ENCODE measurements around the gene PITPNM3.

PITPNM3 gene

DNA sequence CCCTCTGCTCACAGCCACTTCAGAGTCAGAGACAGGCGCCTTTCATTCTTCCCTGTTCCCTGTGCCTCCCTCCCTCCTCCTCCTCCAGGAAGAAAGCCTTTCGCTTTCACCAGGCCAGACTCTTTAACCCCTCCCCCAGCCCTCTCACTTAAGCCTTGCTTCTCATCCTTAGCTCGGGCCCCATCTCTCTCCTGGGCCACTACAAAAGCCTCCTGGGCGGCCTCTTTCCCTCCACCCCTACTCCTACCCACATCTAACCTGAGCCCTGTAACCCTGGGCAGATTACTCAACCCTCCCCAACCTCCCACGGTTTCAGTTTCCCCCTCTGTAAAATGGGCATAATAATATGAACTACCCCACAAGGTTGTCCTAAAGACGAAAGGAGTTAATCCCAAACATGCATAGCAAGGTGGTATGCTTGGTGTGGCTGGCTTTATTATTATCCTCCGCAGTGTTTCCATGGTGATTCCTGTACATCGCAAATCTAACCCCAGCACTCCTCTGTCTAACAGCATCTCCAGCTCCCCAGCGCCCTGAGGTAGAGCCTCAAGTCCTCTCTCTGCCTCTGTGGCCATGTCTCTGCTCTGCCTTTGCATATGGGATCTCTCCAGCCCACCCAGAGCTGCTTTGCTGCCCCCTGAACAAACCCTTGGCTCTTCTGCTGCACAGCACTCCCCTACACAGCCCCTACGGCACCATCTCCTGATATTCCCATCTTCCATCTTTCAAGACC, 94.4 kb downstream of the PITPNM3 start:
- TF ChIP-seq EZH2 (IDR thresholded peaks at IDR 0.05) (no peak), FOXP2 (optimal IDR thresholded peaks at IDR 0.05; ENCODE audit: control extremely low read depth, extremely low read length, insufficient read depth) (no peak), POLR2AphosphoS5 (IDR thresholded peaks at IDR 0.05; ENCODE audit: borderline replicate concordance, low read depth, low read length) (no peak)
- Histone ChIP-seq H3K36me3 (ENCODE audit: insufficient read depth, low read length) (no peaks in the 10 kb centered on the region), H3K9me3 (ENCODE audit: low read depth, low read length) (no peaks in the 10 kb centered on the region), H3K27ac (no peak overlapping the region), H3K4me3 (no peak overlapping the region), H3K9ac (ENCODE audit: insufficient read length) (no peak overlapping the region)
- DNase-seq (ENCODE audit: low read depth, low spot score) = no peak

DNA sequence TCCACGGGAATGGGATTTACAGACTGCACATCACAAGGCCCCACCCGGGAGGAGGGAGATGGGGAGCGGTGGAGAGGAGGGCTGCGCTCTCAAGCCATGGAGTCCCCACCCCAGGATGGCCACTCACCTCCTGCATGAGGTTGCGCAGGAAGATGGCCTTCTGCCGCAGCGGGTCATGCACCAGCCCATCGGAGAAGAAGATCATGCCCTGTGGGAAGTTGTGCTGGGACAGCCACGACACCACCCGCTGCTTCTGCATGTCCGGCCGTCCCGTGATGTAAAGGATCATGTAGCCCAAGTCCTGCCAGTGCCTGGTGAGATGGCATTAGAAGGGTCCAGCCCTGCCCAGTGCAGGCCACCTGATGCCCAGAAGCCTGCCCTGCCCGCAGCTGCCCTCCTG, 95.1 kb downstream of the PITPNM3 start:
- Histone ChIP-seq H3K27ac (no peak overlapping the region), H3K9me3 (ENCODE audit: low read depth, low read length) (no peaks in the 10 kb centered on the region), H3K36me3 (ENCODE audit: insufficient read depth, low read length) (no peaks in the 10 kb centered on the region), H3K4me3 (no peak overlapping the region), H3K9ac (ENCODE audit: insufficient read length) (no peak overlapping the region)
- no peak for TF ChIP-seq FOXP2 (optimal IDR thresholded peaks at IDR 0.05; ENCODE audit: control extremely low read depth, extremely low read length, insufficient read depth)
- TF ChIP-seq POLR2AphosphoS5 (IDR thresholded peaks at IDR 0.05; ENCODE audit: borderline replicate concordance, low read depth, low read length) = no peak
- TF ChIP-seq EZH2 (IDR thresholded peaks at IDR 0.05) = no peak
- no peak for DNase-seq (ENCODE audit: low read depth, low spot score)

DNA sequence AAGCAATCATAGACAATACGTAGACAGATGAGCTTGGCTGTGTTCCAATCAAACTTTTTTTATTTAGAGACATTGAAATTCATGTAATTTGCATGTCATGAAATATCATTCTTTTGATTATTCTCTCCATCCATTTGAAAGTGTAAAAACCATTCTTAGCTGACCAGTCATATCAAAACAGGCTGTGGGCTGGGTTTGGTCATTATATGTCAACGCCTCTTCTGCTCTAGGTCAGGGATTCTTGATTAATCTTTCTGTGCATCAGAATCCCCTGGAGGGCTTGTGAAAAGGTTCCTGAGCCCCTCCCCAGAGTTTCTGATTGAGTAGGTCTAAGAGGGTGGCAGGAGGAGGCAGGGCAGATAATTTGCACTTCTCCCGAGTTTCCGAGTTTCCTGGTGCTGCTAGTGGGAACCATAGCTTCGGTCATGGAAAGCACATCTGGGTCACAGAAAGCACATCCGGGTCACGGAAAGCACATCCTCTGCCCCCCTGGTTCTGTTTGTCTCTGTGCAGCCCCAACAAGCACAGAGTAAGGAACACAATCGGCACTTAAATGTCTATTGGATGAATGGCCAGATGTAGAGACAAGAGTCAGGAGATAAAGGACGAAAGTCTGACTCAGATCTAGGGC, 95.7 kb downstream of the PITPNM3 start:
- no peak overlapping the region for H3K9ac ChIP-seq (ENCODE audit: insufficient read length)
- H3K9me3 ChIP-seq (ENCODE audit: low read depth, low read length) = no peaks in the 10 kb centered on the region
- no peak for DNase-seq (ENCODE audit: low read depth, low spot score)
- H3K27ac ChIP-seq = no peak overlapping the region
- no peak for TF ChIP-seq EZH2 (IDR thresholded peaks at IDR 0.05)
- no peak for TF ChIP-seq POLR2AphosphoS5 (IDR thresholded peaks at IDR 0.05; ENCODE audit: borderline replicate concordance, low read depth, low read length)
- no peak for TF ChIP-seq FOXP2 (optimal IDR thresholded peaks at IDR 0.05; ENCODE audit: control extremely low read depth, extremely low read length, insufficient read depth)
- no peak overlapping the region for H3K4me3 ChIP-seq
- no peaks in the 10 kb centered on the region for H3K36me3 ChIP-seq (ENCODE audit: insufficient read depth, low read length)

DNA sequence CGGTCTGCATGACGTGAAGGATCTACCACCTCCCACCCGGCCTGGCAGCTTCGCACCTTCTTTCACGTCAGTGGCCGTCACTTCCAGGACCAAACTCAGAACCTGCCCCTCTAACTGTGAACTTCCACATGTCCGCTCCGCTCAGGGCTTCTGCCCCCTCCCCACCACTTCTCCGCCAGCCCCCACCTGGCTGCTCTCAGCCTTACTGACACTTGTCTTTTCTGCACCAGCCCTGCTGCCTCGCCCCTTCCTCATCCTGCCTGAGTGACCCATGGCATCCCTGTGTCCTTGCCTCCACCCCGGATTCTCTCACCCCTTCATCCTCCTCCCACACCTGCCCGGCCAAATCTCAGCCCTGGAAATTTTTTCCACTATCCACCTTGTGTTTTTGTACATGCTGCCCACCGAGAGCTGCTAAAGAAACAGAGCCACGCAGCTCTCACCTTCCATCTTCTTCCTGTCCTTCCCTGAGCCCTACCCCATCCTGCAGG, 97.8 kb downstream of the PITPNM3 start:
- DNase-seq (ENCODE audit: low read depth, low spot score) = no peak
- Histone ChIP-seq H3K36me3 (ENCODE audit: insufficient read depth, low read length) (no peaks in the 10 kb centered on the region), H3K9ac (ENCODE audit: insufficient read length) (no peak overlapping the region), H3K9me3 (ENCODE audit: low read depth, low read length) (no peaks in the 10 kb centered on the region), H3K4me3 (no peak overlapping the region), H3K27ac (no peak overlapping the region)
- TF ChIP-seq POLR2AphosphoS5 (IDR thresholded peaks at IDR 0.05; ENCODE audit: borderline replicate concordance, low read depth, low read length) (no peak), EZH2 (IDR thresholded peaks at IDR 0.05) (no peak), FOXP2 (optimal IDR thresholded peaks at IDR 0.05; ENCODE audit: control extremely low read depth, extremely low read length, insufficient read depth) (no peak)

DNA sequence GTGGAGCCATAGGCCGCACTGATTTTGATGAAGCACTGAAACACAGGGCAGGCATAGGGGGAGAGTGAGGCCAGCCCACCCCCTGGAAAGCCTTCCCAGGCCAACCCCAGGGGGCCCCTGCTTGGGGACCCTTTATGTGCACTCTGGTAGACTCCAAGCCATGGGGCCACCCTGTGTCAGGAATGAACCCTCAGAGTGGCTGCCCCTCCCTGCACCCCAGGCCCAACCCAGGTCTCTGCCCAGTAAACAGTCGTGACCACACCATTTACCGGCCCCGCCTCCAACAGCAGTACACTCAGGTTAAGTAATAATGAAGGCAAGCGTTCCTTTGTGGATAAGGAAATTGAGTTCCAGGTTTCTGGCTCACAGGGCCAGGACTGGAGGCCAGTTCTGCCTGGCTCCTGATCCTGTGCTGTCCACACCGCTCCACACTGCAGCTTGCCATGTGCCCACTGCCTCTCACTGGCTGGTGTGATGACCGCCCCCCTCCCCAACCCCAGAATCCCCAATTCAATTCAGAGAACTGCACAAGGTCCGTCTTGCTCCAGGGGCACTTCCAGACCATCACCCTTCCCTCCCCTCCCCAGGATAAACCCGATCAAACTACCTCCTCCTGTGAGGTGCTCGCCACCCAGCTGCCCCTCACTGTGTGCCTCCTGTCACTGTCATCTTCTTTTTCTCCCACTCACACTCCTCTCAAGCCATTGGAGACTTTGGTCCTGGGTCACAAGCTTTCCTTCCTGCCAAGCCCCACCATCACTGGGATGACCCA, 98.5 kb downstream of the PITPNM3 start:
- Histone ChIP-seq H3K36me3 (ENCODE audit: insufficient read depth, low read length) (no peaks in the 10 kb centered on the region), H3K27ac (no peak overlapping the region), H3K9me3 (ENCODE audit: low read depth, low read length) (no peaks in the 10 kb centered on the region), H3K9ac (ENCODE audit: insufficient read length) (no peak overlapping the region), H3K4me3 (no peak overlapping the region)
- no peak for DNase-seq (ENCODE audit: low read depth, low spot score)
- no peak for TF ChIP-seq FOXP2 (optimal IDR thresholded peaks at IDR 0.05; ENCODE audit: control extremely low read depth, extremely low read length, insufficient read depth)
- no peak for TF ChIP-seq EZH2 (IDR thresholded peaks at IDR 0.05)
- TF ChIP-seq POLR2AphosphoS5 (IDR thresholded peaks at IDR 0.05; ENCODE audit: borderline replicate concordance, low read depth, low read length) = no peak

DNA sequence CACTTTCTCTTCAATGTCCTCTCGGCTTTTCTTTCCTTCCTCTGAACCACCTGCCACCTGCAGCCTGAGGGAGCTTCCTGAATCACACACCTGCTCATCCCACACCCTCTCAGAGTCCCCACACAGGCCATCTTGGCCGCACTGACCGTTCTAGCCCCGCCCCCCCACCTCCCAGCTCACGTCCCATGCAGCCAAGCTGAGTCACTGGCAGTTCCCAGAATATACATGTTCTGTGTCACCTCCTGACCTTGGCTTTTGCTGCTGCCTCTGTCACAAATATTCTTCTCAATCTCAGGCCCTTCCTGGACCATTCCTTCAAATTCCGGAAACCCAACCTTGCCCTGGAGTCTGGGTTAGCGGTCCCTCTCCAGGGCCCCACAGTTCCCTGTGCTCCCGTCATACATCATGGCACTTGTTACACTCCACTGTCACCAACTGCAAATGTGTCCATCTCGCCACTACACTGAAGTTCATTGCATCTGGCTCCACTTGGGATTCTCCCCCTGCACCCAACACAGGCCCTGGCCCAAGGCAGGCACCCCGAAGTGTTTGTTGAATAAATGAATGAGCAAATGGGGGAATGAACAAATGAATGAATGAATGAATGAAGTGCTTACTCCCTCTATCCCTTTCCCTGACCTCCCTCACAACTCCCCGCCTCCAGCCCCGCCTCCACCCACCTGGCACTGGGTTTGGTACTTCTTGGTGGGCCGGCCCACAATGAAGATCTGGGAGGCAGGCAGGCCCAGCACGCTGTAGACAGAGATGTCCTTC, 99.3 kb downstream of the PITPNM3 start:
- H3K9me3 ChIP-seq (ENCODE audit: low read depth, low read length) = no peaks in the 10 kb centered on the region
- no peak overlapping the region for H3K27ac ChIP-seq
- TF ChIP-seq FOXP2 (optimal IDR thresholded peaks at IDR 0.05; ENCODE audit: control extremely low read depth, extremely low read length, insufficient read depth) (no peak), POLR2AphosphoS5 (IDR thresholded peaks at IDR 0.05; ENCODE audit: borderline replicate concordance, low read depth, low read length) (no peak), EZH2 (IDR thresholded peaks at IDR 0.05) (no peak)
- H3K9ac ChIP-seq (ENCODE audit: insufficient read length) = no peak overlapping the region
- DNase-seq (ENCODE audit: low read depth, low spot score) = no peak
- H3K36me3 ChIP-seq (ENCODE audit: insufficient read depth, low read length) = no peaks in the 10 kb centered on the region
- no peak overlapping the region for H3K4me3 ChIP-seq

DNA sequence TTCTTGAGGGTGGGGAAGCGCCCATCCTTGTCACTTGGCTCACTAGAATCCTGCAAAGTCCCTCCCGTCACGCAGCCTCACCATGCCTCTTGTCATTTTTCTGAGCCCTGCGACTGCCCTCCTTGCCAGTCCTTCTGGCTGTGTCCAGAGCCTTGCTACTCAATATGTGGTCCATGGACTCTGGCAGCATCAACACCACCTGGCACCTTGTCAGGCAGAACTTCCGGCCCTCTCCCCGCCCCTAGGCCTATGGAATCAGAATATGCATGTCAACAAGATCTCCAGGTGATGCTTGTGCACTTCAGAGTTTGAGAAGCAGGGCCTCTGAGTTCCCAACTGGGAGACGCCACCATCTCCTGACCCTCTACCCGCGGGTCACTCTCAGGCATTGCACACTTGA, 100.0 kb downstream of the PITPNM3 start:
- Histone ChIP-seq H3K9ac (ENCODE audit: insufficient read length) (no peak overlapping the region), H3K4me3 (no peak overlapping the region), H3K27ac (no peak overlapping the region), H3K36me3 (ENCODE audit: insufficient read depth, low read length) (no peaks in the 10 kb centered on the region), H3K9me3 (ENCODE audit: low read depth, low read length) (no peaks in the 10 kb centered on the region)
- DNase-seq (ENCODE audit: low read depth, low spot score) = no peak
- TF ChIP-seq EZH2 (IDR thresholded peaks at IDR 0.05) (no peak), FOXP2 (optimal IDR thresholded peaks at IDR 0.05; ENCODE audit: control extremely low read depth, extremely low read length, insufficient read depth) (no peak), POLR2AphosphoS5 (IDR thresholded peaks at IDR 0.05; ENCODE audit: borderline replicate concordance, low read depth, low read length) (no peak)
